Keratinocyte (primary cell): ENCODE results near the gene PFKFB3. TPM values are rescaled to one million over a fixed set of nuclear protein-coding genes. Genes with fewer than 3 reads are reported as not detected.
A peak's percentile ranks its signal among the peaks of the same experiment; 100 is the strongest.

ENCODE experiments used
- DNase-seq: peaks from one replicate; pipeline ENCODE4 v3.0.0-alpha.2; 2011; ENCODE audit warnings: low read depth, missing footprints, low spot score
- FAIRE-seq: peaks from 2 replicates; lab custom pipeline; 2011; peaks lifted over from hg19 to GRCh38; lab: Jason Lieb, UNC
- H2AFZ ChIP-seq: 2 replicates; pipeline ENCODE4 v1.6.0; 2012; ENCODE audit warnings: low read length, control low read depth, inconsistent platforms; ENCODE audit not compliant: control insufficient read depth
- H3K27ac ChIP-seq: 2 replicates; pipeline ENCODE4 v1.5.1; 2011; ENCODE audit warnings: low read length; ENCODE audit not compliant: control insufficient read depth, insufficient read depth
- H3K27me3 ChIP-seq: 3 replicates; pipeline ENCODE4 v1.6.0; 2011; ENCODE audit warnings: low read length; ENCODE audit not compliant: control insufficient read depth, insufficient read depth; ENCODE audit errors: extremely low read depth
- H3K36me3 ChIP-seq, 2 experiments: 2 replicates in 1 of 2; 3 replicates in 1 of 2; pipeline ENCODE4 v1.5.1; 2011; ENCODE audit warnings: low read length in 2 of 2, mild to moderate bottlenecking in 1 of 2; ENCODE audit not compliant: control insufficient read depth in 2 of 2, insufficient read depth in 2 of 2; ENCODE audit errors: extremely low read depth in 1 of 2
- H3K4me1 ChIP-seq: 3 replicates; pipeline ENCODE4 v1.5.1; 2011; ENCODE audit warnings: low read length; ENCODE audit not compliant: control insufficient read depth, insufficient read depth; ENCODE audit errors: extremely low read depth
- H3K4me2 ChIP-seq: 3 replicates; pipeline ENCODE4 v1.6.0; 2011; ENCODE audit warnings: low read depth, low read length; ENCODE audit not compliant: control insufficient read depth, insufficient read depth; ENCODE audit errors: extremely low read depth
- H3K4me3 ChIP-seq, 3 experiments: fragments of 200-600 bp in 1 of 3; sonication (generic) in 1 of 3; 2 replicates in 2 of 3; 3 replicates in 1 of 3; pipeline ENCODE4 v1.5.1; 2011 to 2016; ENCODE audit warnings: low read length in 3 of 3, mild to moderate bottlenecking in 3 of 3, control low read depth in 2 of 3, inconsistent platforms in 1 of 3, low read depth in 1 of 3, mixed read lengths in 1 of 3, mixed run types in 1 of 3, moderate library complexity in 1 of 3; ENCODE audit not compliant: control insufficient read depth in 2 of 3, insufficient read depth in 2 of 3; ENCODE audit errors: extremely low read depth in 1 of 3
- H3K79me2 ChIP-seq: 2 replicates; pipeline ENCODE4 v1.6.0; 2012; ENCODE audit warnings: low read length; ENCODE audit not compliant: control insufficient read depth, insufficient read depth
- H3K9ac ChIP-seq: 3 replicates; pipeline ENCODE4 v1.6.0; 2011; ENCODE audit warnings: low read length; ENCODE audit not compliant: control insufficient read depth, insufficient read depth; ENCODE audit errors: extremely low read depth
- H3K9me1 ChIP-seq: 3 replicates; pipeline ENCODE4 v1.6.0; 2011; ENCODE audit warnings: low read length; ENCODE audit not compliant: control insufficient read depth, insufficient read depth; ENCODE audit errors: extremely low read depth
- H3K9me3 ChIP-seq: 2 replicates; pipeline ENCODE4 v1.5.1; 2012; ENCODE audit warnings: low read depth, low read length; ENCODE audit not compliant: control insufficient read depth
- H4K20me1 ChIP-seq: 3 replicates; pipeline ENCODE4 v1.6.0; 2011; ENCODE audit warnings: low read length; ENCODE audit not compliant: control insufficient read depth, insufficient read depth; ENCODE audit errors: extremely low read depth
- CTCF ChIP-seq, 3 experiments: IDR thresholded peaks in 1 of 3; conservative IDR thresholded peaks in 1 of 3; optimal IDR thresholded peaks in 1 of 3; 2 replicates in 2 of 3; 3 replicates in 1 of 3; pipeline versions ENCODE3 to v1.5.1; 2011; ENCODE audit warnings: low read length in 3 of 3, mild to moderate bottlenecking in 3 of 3, moderate library complexity in 2 of 3, control low read depth in 1 of 3, inconsistent platforms in 1 of 3; ENCODE audit not compliant: insufficient read depth in 2 of 3; ENCODE audit errors: extremely low read depth in 1 of 3
- EZH2 ChIP-seq: IDR thresholded peaks from one replicate; pipeline ENCODE4 v1.6.1; 2012; ENCODE audit warnings: inconsistent platforms, mild to moderate bottlenecking, low read length, moderate library complexity
- dilution Hi-C: fragments of 300-500 bp; cut with MboI; formaldehyde crosslinking; loops from one replicate; pipeline ENCODE4 v1.7.0; 2020; ENCODE audit warnings: low sequenced_read_pairs; ENCODE audit not compliant: extremely low pct_ligation_motif_present
- polyA plus RNA-seq, 5 experiments: library from polyadenylated mRNA; depleted of rRNA in 3 of 5; stranded (reverse) in 3 of 5; stranded (forward) in 1 of 5; unstranded in 1 of 5; fragments of >200 nt; gene quantifications; 1 replicate in 1 of 5; 2 replicates in 3 of 5; 3 replicates in 1 of 5; pipeline versions ENCODE4 v1.2.1 to v1.2.3, GENCODE V29; 2011 to 2012; ENCODE audit warnings: missing spikeins in 2 of 5, low read depth in 1 of 5, low replicate concordance in 1 of 5

PFKFB3 gene
- polyA plus RNA-seq, 1 donor (not counting 4 experiments of a cell fraction or from before 2014, with no cell fraction given), result 18.6 TPM

GRCh38 chr10:6222755-6223154, 20.0 kb downstream of the PFKFB3 start:
- peaks cover 36 to 45% of the 10 kb centered on the region in 2 experiments for H3K36me3 ChIP-seq
- H3K9me3 ChIP-seq, result no peaks in the 10 kb centered on the region
- TF ChIP-seq CTCF (optimal IDR thresholded peaks at IDR 0.05 in 1 of 3, IDR thresholded peaks at IDR 0.05 in 1 of 3, conservative IDR thresholded peaks at IDR 0.05 in 1 of 3; ENCODE audit: extremely low read depth in 1 of 3, insufficient read depth in 2 of 3, low read length in 3 of 3) (no peak), EZH2 (no peak)
- H3K9ac ChIP-seq, result no peak overlapping the region
- H4K20me1 ChIP-seq, result no peaks in the 10 kb centered on the region
- peak overlapping the region; percentile 26 for H3K27ac ChIP-seq
- dilution Hi-C loops, result no loop called here
- H3K4me3 ChIP-seq, result no peak overlapping the region
- H3K79me2 ChIP-seq, result peaks cover 2% of the 10 kb centered on the region
- FAIRE-seq, result no peak
- H2AFZ ChIP-seq, result no peak overlapping the region
- H3K4me2 ChIP-seq, result no peak overlapping the region
- no peaks in the 10 kb centered on the region for H3K27me3 ChIP-seq
- peaks cover 30% of the 10 kb centered on the region for H3K4me1 ChIP-seq
- DNase-seq, result no peak
- H3K9me1 ChIP-seq, result no peaks in the 10 kb centered on the region

GRCh38 chr10:6223981-6224380, 21.2 kb downstream of the PFKFB3 start:
- no peaks in the 10 kb centered on the region for H4K20me1 ChIP-seq
- H3K4me2 ChIP-seq, result no peak overlapping the region
- no peaks in the 10 kb centered on the region for H3K9me1 ChIP-seq
- no peak overlapping the region for H3K4me3 ChIP-seq
- H3K9me3 ChIP-seq, result no peaks in the 10 kb centered on the region
- H3K36me3 ChIP-seq, result peaks cover 39 to 44% of the 10 kb centered on the region in 2 experiments
- TF ChIP-seq CTCF (optimal IDR thresholded peaks at IDR 0.05 in 1 of 3, IDR thresholded peaks at IDR 0.05 in 1 of 3, conservative IDR thresholded peaks at IDR 0.05 in 1 of 3; ENCODE audit: extremely low read depth in 1 of 3, insufficient read depth in 2 of 3, low read length in 3 of 3) (no peak), EZH2 (no peak)
- H3K9ac ChIP-seq, result no peak overlapping the region
- no peak overlapping the region for H2AFZ ChIP-seq
- no peaks in the 10 kb centered on the region for H3K27me3 ChIP-seq
- DNase-seq, result no peak
- H3K79me2 ChIP-seq, result peaks cover 2% of the 10 kb centered on the region
- peaks cover 23% of the 10 kb centered on the region for H3K4me1 ChIP-seq
- FAIRE-seq, result no peak
- H3K27ac ChIP-seq, result no peak overlapping the region
- dilution Hi-C loops, result no loop called here
